ENCODE measurements around the gene JPH4.

JPH4 gene

GRCh38 chr14:23546450-23547035 is 32.0 kb downstream of the JPH4 start:
- H3K4me3 ChIP-seq (ENCODE audit: control insufficient read depth, low read depth, low read length): no peak overlapping the region
- TF ChIP-seq CTCF (conservative IDR thresholded peaks at IDR 0.05; ENCODE audit: control insufficient read depth, insufficient read depth, low read depth, low read length): no peak
- no peak for DNase-seq (ENCODE audit: low read depth)

DNA sequence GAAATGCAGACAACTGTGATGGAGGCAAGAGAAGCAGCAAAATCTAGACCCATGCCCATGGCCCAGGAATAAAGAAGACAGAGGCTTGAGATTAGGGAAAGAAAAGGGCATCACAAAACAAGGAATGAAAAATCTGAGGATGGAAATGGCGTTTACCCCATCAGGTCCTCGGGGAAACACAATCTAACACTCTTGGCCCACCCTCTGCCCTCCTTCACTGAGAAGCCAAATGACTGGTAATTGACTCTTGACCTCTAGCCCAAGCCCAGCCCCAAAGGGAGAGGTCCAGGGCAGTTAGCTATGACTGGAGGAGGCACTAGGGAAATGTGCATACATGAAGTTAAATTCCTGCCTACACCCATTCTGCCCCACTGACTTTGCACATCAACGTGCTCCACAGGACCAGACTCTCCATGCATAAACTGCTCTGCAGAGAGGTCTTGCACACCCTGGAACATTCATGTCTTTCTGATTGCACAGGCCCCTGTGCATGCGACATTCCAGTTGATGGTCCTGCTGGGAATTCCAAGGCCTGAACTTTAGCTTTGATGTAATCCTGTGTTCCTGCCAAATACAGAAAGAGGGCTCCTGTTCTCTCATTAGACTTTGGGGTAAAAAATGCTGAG is 32.7 kb downstream of the JPH4 start:
- no peak for DNase-seq (ENCODE audit: low read depth)
- no peak overlapping the region for H3K4me3 ChIP-seq (ENCODE audit: control insufficient read depth, low read depth, low read length)
- TF ChIP-seq CTCF (conservative IDR thresholded peaks at IDR 0.05; ENCODE audit: control insufficient read depth, insufficient read depth, low read depth, low read length): no peak

DNA sequence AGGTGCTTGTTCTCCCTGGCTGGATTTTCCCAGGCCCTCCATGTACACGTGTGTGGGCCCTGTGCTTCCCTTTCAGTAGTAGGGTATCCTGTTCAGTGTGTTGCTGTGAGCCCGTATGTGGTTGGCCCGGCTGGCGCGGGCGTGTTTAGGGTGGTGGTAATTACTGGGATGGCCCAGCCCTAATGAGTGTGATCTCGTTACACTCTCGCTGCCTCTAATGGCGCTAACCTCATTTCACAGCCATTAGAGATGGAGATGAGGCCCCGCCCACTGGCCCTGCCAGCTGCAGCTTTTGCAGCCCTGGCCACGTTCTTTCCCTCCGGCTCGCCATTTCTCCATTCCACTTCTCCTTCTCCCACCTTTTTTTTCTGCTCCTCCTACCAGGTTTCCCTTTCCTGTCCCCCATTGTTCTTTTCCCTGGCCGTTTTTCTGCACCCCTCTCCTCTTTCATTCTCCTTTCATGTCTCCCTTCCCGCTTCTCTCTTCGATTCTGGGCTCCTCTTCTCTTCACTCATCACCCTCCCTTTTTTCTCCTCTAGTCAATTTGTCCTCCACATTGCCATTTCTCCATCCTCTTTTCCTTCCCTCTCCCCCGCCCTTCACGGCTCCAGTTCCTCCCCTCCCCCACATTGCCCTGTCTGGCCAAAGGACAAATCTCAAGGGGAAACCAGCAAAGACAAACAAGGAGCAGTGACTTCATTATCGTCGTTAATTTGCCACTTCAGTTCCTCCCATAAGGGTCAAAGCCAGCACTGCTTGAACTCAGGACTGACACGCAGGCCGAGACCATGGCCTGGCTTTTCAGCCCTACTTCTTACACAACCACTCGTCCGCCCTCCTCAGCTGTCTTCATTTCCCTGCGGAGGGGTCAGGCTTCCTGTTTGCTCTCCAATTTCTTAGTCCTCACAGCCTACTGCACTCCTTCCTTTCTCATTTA is 33.8 kb downstream of the JPH4 start:
- no peak for TF ChIP-seq CTCF (conservative IDR thresholded peaks at IDR 0.05; ENCODE audit: control insufficient read depth, insufficient read depth, low read depth, low read length)
- no peak for DNase-seq (ENCODE audit: low read depth)
- no peak overlapping the region for H3K4me3 ChIP-seq (ENCODE audit: control insufficient read depth, low read depth, low read length)

- no peak overlapping the region for H3K4me3 ChIP-seq (ENCODE audit: control insufficient read depth, low read depth, low read length)
- TF ChIP-seq CTCF (conservative IDR thresholded peaks at IDR 0.05; ENCODE audit: control insufficient read depth, insufficient read depth, low read depth, low read length): no peak
- DNase-seq (ENCODE audit: low read depth): no peak
Observed at GRCh38 chr14:23543403-23543802, 35.2 kb downstream of the JPH4 start.

DNA sequence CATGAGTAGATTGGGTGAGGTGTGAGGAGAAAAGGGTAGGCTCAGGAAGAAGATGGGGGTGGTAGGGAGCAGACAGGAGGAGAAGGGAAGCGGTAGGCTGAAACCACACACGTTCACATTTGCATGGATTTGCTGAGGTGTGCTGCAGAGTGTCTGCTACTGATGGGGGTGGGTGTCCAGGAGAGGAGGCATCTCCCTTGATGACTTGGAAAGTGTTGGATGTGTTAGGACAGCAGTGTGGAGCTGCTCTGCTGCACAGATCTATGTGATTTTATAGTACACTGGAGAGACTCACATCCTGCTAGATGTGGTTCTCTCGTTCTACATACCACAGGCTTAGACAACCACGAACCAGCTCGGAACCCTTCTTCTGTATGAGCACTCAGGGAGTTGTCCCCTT is 36.3 kb downstream of the JPH4 start:
- no peak for DNase-seq (ENCODE audit: low read depth)
- H3K4me3 ChIP-seq (ENCODE audit: control insufficient read depth, low read depth, low read length): no peak overlapping the region
- TF ChIP-seq CTCF (conservative IDR thresholded peaks at IDR 0.05; ENCODE audit: control insufficient read depth, insufficient read depth, low read depth, low read length): no peak

GRCh38 chr14:23540141-23540469 is 38.5 kb downstream of the JPH4 start:
- TF ChIP-seq CTCF (conservative IDR thresholded peaks at IDR 0.05; ENCODE audit: control insufficient read depth, insufficient read depth, low read depth, low read length): no peak
- H3K4me3 ChIP-seq (ENCODE audit: control insufficient read depth, low read depth, low read length): no peak overlapping the region
- DNase-seq (ENCODE audit: low read depth): no peak
